Measurements from ENCODE around the gene LYPD1. TPM values are rescaled to one million over a fixed set of nuclear protein-coding genes. Genes with fewer than 3 reads are reported as not detected.
A peak's percentile ranks its signal among the peaks of the same experiment; 100 is the strongest.

LYPD1 gene
- total and polyA plus RNA-seq, 2 of the 4 experiments (the other 2 are of a cell fraction) = 66.1 to 87.6 TPM

- H2AK9ac ChIP-seq (replicated peaks; ENCODE audit: low read depth, low read length, poor library complexity) = no peak overlapping the region
- 100% methylated on average over 1 of the region's 7 CpGs; no CpG with 5 or more reads in 1 of the 2 experiments for WGBS, 2 experiments (ENCODE audit: extremely low coverage in 2 of 2, insufficient read length in 1 of 2)
- no peak overlapping the region for H3K4me2 ChIP-seq (ENCODE audit: low read depth, low read length)
- H3K14ac ChIP-seq (replicated peaks; ENCODE audit: low read depth, low read length) = no peak overlapping the region
- peaks cover 27% of the 10 kb centered on the region for H3K9me1 ChIP-seq (ENCODE audit: insufficient read depth, low read length)
- no peak overlapping the region for H4K91ac ChIP-seq (ENCODE audit: insufficient read depth, low read depth, low read length)
- in situ Hi-C loops (cut with MboI; ENCODE audit: low sequenced_read_pairs) = loop anchor here (5.0 to 25.0 kb wide), 3 partner anchors 512 to 1182 kb away; partner anchors contain the start of gene NCKAP5
- H3K27me3 ChIP-seq (ENCODE audit: control insufficient read depth, insufficient read depth, low read length) = no peaks in the 10 kb centered on the region
- H2AK5ac ChIP-seq (ENCODE audit: low read depth, low read length) = no peak overlapping the region
- H3K4me1 ChIP-seq (ENCODE audit: control insufficient read depth, insufficient read depth, low read length) = peaks cover 22% of the 10 kb centered on the region
- peak overlapping the region in 1 of 2 experiments; percentile 59; a peak in 1 of 4 replicates for H4K8ac ChIP-seq (ENCODE audit: low read depth in 2 of 2, low read length in 2 of 2)
- BruUV-seq (replicated peaks) = no TSS peak
- peaks cover 13 to 83% of the 10 kb centered on the region in 2 experiments for H3K79me1 ChIP-seq (ENCODE audit: low read depth in 1 of 2, low read length in 2 of 2)
- DNase-seq (no peak), ATAC-seq (ENCODE audit: low read depth) (no peak)
- H2BK20ac ChIP-seq (ENCODE audit: low read depth, low read length) = no peak overlapping the region
- H3K4ac ChIP-seq (ENCODE audit: low read depth, low read length) = peak overlapping the region; percentile 43; the same call in 1 of the 2 replicates
- no peaks in the 10 kb centered on the region for H3K9me3 ChIP-seq (ENCODE audit: control insufficient read depth, insufficient read depth, low read length)
- peak overlapping the region; percentile 16; the same call in 1 of the 2 replicates for H2BK120ac ChIP-seq (ENCODE audit: low read depth, low read length)
- POLR2A ChIA-PET (ENCODE audit: unreplicated experiment) = no interaction called here
- H2BK5ac ChIP-seq (ENCODE audit: low read depth, low read length, poor library complexity, severe bottlenecking) = no peak overlapping the region
- H2AFZ ChIP-seq (replicated peaks; ENCODE audit: low read length, poor library complexity) = no peak overlapping the region
- no peak overlapping the region for H3K4me3 ChIP-seq (ENCODE audit: insufficient read depth, low read depth, low read length)
- peaks cover 11% of the 10 kb centered on the region; the same call in 1 of the 2 replicates for H3K36me3 ChIP-seq (ENCODE audit: control insufficient read depth, insufficient read depth, low read length)
- no peak overlapping the region for H3K9ac ChIP-seq (ENCODE audit: low read depth, low read length)
- CTCF ChIA-PET = no interaction called here
- H2BK15ac ChIP-seq (ENCODE audit: low read depth, low read length) = no peak overlapping the region
- no peak overlapping the region for H4K5ac ChIP-seq (ENCODE audit: low read depth, low read length)
- no peak overlapping the region for H3K27ac ChIP-seq (ENCODE audit: insufficient read depth, low read length)
- TF ChIP-seq CEBPB (IDR thresholded peaks at IDR 0.05; ENCODE audit: low read depth, low read length) (no peak), NFE2L2 (IDR thresholded peaks at IDR 0.05; ENCODE audit: low read depth, low read length) (no peak), POLR2A (IDR thresholded peaks at IDR 0.05; ENCODE audit: low read depth, low read length) (no peak), RCOR1 (IDR thresholded peaks at IDR 0.05; ENCODE audit: insufficient replicate concordance, low read length) (no peak), RFX5 (IDR thresholded peaks at IDR 0.05; ENCODE audit: low read depth, low read length) (no peak), RAD21 (IDR thresholded peaks at IDR 0.05; ENCODE audit: low read length) (no peak), FOS (IDR thresholded peaks at IDR 0.05; ENCODE audit: low read depth, low read length) (no peak), CHD1 (IDR thresholded peaks at IDR 0.05; ENCODE audit: low read depth, low read length) (no peak), ELK1 (IDR thresholded peaks at IDR 0.05; ENCODE audit: borderline replicate concordance, low read depth, low read length) (no peak), MAZ (IDR thresholded peaks at IDR 0.05; ENCODE audit: borderline replicate concordance, low read depth, low read length) (no peak), MXI1 (IDR thresholded peaks at IDR 0.05; ENCODE audit: borderline replicate concordance, low read depth, low read length) (no peak), BHLHE40 (IDR thresholded peaks at IDR 0.05; ENCODE audit: low read depth, low read length) (no peak), MAFK (IDR thresholded peaks at IDR 0.05; ENCODE audit: low read depth, low read length) (no peak), SMC3 (IDR thresholded peaks at IDR 0.05; ENCODE audit: low read depth, low read length) (no peak)
- TF ChIP-seq, protein P1, sequence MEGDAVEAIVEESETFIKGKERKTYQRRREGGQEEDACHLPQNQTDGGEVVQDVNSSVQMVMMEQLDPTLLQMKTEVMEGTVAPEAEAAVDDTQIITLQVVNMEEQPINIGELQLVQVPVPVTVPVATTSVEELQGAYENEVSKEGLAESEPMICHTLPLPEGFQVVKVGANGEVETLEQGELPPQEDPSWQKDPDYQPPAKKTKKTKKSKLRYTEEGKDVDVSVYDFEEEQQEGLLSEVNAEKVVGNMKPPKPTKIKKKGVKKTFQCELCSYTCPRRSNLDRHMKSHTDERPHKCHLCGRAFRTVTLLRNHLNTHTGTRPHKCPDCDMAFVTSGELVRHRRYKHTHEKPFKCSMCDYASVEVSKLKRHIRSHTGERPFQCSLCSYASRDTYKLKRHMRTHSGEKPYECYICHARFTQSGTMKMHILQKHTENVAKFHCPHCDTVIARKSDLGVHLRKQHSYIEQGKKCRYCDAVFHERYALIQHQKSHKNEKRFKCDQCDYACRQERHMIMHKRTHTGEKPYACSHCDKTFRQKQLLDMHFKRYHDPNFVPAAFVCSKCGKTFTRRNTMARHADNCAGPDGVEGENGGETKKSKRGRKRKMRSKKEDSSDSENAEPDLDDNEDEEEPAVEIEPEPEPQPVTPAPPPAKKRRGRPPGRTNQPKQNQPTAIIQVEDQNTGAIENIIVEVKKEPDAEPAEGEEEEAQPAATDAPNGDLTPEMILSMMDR (conservative IDR thresholded peaks at IDR 0.05; ENCODE audit: low read depth, low read length) = no peak
- TF ChIP-seq, protein P2, sequence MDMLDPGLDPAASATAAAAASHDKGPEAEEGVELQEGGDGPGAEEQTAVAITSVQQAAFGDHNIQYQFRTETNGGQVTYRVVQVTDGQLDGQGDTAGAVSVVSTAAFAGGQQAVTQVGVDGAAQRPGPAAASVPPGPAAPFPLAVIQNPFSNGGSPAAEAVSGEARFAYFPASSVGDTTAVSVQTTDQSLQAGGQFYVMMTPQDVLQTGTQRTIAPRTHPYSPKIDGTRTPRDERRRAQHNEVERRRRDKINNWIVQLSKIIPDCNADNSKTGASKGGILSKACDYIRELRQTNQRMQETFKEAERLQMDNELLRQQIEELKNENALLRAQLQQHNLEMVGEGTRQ (IDR thresholded peaks at IDR 0.05; ENCODE audit: low read depth, low read length) = no peak
- peaks cover 2% of the 10 kb centered on the region; the same call in 1 of the 2 replicates for H4K20me1 ChIP-seq (ENCODE audit: insufficient read depth, low read length)
- dilution Hi-C loops (cut with HindIII; ENCODE audit: low sequenced_read_pairs, unreplicated experiment) = no loop called here
- H3K56ac ChIP-seq (ENCODE audit: extremely low read depth, insufficient read depth, low read length) = no peak overlapping the region
- intact Hi-C loops (cut with micrococcal nuclease) = loop anchor here (5.0 kb wide), 1 partner anchor 517 kb away; no protein-coding TSS in a partner anchor
- H3K23ac ChIP-seq (ENCODE audit: low read depth, low read length) = peak overlapping the region; percentile 29; the same call in 1 of the 2 replicates
- H3K18ac ChIP-seq (ENCODE audit: low read depth, low read length) = no peak overlapping the region
These were observed 15.0 kb downstream of the LYPD1 start for GRCh38 chr2:132654968-132655367.

Measured in IMR-90 (cell line).